NCI-H2171 treated with DMSO at 0.1 percent for 48 hours (cell line): ENCODE data around the gene LUZP2.
"Not testable (repeated sequence)": the region's sequence is repeated elsewhere in the genome, so short reads cannot be mapped to it uniquely, and the experiment has no call there.

Experiments used
- DNase-seq: peaks from one replicate; lab custom pipeline; 2025; lab: John Stamatoyannopoulos, UW

LUZP2 gene

DNA sequence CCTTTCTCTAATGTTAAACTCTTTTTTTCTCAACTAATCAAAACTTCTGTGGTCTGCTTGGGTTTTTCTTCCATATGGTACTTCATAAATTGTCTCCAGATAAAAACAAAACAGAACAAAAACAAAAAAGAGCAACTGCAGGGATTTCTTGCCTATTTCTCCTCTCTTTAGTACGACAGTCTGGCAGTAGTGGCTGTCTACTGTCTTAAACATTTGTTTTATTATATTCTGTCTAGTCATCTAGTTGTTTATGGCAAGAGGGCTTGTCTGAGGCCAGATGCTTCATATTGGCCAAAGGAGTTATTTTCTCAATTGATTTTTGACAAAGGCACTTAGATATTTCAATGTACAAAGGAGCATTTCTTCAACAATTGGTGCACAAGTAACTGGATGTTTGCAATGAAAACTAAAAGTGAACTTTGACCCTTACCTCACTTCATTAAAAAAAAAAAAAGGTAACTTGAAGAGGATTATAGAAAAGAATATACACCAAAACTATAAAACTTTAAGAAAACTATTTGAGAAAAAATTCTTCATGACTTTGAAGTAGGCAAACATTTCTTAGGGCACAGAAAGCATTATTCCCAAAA, 404.2 kb downstream of the LUZP2 start:
- DNase-seq = no peak

DNA sequence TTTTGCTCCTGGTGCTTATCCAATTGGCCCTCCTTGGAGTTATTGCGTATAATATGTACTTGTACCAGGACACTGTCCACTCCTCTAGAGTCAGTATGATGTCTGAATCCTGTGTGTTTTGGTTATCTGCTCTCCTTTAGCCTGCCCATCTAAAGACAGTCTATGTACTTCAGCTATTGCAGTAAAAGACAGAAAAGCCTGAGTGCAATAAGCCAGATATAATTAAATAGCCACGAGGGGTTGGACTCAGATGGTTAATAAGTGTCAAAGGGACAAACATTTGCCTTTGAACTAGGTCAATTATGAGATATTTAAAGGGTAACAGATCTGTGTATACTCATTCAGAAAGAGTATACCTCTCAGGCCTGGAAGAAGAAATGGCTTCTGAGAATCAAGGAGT, 406.7 kb downstream of the LUZP2 start:
- DNase-seq = no peak

DNA sequence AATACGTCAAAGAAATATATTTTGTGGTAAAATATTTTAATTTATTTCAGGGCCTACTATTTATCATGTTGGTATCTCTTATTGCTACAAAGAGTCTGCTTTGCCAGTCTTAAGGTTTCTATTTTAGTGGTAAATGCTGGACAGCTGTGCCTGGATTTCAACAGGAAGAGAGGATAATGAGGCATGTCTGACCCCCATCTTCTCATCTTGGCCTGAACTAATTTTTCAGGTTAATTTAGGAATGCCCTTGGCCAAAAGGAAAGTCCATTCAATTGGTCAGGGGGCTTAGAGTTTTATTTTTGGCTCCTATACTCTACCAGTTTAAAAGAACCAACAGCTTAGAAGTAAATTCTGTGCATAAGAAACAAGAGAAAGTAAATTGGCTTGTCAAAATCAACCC, 428.2 kb downstream of the LUZP2 start:
- no peak for DNase-seq

DNA sequence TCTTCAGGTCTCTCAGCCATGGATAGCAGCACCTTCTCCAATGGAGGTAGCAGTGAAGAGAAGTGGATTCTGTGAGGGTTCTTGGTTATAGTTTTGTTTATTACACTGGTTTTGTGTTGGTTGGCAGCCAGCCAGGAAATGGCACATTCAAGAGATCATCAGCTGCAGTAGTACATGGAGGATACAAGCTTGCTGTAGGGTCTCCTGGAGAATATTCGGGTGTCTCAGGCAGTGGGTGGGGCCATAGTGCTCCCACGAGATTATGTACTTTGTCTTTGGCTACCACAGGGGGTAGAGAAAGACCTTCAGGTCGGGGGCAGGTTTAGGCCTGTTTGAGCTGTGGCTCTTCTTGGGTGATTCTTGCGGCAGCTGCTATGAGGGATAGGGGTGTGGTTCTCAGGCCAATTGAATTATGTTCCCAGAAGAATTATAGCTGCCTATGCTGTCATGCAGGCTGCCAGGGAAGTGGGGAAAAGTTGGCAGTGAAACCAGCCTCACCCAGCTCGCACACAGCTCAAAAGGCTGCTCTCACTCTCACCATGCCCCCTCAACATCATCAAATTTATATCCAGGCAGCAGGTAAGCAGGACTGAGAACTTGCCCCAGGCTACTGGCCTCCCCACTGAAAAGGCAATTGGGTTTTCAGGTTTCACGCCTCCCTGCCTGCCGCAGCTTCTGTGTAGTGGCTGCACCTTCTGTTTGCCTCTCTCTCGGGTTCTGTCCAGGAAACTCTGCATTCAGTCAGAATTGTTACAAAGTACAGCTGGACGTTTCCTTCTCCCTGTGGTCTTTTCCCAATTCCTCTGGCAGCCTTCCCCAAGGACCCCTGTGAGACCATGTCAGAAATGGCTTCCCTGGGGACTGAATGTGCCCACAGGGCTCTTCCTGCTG, 435.5 kb downstream of the LUZP2 start:
- no peak for DNase-seq

DNA sequence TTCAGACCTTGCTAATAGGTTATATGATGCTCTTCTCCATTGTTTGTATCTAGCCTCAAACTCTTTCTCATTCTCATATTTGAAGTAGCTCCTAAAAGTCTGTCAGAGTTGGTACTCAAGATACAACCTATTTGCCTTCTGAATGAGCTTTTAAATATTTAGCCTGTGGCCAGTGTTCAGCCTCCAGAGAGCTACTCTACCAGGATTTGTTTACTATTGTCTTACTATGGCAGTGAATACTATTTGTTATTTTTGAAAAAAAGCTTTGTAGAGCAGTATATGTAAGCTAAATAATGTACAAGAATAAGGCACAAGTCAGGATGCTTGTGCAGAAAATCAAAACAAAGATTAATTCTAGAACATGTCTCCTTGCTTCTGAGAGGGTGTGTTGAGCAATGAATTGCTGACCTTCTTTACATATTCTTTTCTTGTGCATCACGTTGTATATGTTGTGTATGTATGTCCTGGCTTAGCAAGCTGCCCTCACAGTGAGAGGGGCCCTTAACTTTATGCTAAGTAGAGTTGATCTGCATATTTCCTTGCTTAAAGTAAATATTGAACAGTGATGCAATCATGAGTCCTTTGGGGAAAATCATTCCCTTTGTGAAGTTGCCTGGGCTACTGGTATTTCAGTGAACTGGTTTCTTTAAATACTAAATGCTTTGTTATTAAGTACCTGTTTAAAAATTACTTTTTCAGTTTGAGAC, 438.0 kb downstream of the LUZP2 start:
- no peak for DNase-seq

DNA sequence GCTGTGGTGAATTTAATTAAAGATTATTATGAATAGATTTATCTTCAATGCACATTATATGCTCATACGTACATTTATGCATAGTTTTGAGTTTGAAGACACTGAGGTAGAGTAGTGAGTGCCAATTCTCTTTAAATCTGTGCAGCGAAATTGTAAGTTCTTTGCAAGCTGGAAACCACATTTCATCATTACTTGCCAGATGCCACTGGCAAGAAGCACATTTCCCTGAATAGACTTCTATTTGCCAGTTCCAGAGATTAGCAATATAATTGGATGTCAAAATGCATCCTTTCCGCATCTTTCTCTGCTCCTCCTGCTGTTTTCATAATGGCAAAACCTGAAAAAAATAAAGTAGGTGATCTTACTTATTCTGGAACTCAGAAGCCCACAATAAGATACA, 448.0 kb downstream of the LUZP2 start:
- no peak for DNase-seq

DNA sequence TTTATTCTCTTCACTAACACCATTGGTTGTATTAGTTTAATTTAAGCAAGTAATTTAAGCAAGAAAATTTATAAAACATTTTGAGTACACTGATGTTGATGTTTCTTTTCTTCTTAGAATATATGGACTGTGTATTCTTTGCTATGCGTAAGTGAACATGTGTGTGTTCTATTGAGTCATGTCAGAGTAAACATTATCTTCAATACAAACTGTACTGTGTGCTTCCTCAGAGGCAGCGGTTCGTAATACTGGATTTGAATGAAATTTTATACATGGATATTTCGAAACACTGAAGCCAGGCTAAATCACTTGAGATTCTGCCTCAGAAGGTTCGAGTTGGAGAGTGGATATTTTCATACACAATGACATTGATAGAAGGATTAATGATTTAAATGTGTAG, 452.6 kb downstream of the LUZP2 start:
- no peak for DNase-seq

DNA sequence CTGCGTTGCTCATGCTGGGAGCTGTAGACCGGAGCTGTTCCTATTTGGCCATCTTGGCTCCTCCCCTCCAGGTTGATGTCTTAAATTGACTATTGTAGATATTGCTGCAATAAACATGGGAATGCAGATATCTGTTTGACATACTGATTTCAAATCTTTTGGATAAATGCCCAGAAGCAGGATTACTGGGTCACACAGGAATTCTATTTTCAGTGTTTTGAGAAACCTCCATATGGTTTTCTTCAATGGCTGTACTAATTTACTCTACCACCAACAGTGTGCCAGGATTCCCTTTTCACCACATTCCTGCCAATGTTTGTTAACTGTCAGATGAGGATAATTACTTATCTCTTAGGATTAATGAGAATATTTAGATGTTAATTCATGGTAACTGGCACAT, 467.0 kb downstream of the LUZP2 start:
- peak; percentile 30 for DNase-seq

DNA sequence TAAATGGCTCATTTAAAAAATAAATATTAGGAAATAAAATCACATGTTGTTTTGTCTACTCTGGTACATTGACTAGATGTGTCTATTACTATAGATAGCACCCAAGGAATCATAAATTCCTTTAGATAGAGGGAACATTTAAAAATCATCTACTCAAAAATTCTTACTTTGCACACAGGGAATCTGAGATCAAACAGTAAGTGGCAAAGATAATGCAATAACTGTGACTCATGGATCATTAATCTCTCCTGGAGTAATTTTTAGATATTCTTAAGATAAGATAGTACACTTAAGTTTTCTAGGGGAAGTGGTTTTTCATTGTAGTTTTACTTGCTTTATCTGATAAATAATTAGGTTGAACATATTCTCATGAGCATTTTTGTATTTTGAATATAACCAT, 468.9 kb downstream of the LUZP2 start:
- no peak for DNase-seq

DNA sequence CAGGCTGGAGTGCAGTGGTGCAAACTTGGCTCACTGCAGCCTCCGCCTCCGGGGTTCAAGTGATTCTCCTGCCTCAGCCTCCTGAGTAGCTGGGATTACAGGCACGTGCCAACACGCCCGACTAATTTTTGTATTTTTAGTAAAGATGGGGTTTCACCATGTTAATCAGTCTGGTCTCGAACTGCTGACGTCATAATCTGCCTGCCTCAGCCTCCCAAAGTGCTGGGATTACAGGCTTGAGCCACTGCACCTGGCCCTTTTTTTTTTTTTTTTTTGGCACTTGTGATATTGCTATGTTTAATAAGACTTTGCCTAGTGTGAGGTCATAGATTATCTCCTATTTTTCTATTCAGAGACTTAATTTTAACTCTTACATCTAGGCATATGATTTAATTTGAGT, 497.1 kb downstream of the LUZP2 start:
- DNase-seq = not testable (repeated sequence)

DNA sequence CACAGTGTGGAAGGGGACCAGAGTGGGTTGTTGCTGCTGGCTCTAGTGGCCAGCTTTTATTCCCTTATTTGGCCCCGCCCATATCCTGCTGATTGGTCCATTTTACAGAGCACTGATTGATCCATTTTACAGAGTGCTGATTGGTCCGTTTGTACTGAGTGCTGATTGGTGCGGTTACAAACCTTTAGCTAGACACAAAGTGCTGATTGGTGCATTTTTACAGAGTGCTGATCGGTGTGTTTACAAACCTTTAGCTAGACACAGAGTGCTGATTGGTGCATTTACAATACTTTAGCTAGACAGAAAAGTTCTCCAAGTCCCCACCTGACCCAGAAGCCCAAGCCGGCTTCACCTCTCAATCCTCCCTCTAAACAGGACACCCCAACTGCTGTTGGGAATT, 503.1 kb downstream of the LUZP2 start:
- not testable (repeated sequence) for DNase-seq

DNA sequence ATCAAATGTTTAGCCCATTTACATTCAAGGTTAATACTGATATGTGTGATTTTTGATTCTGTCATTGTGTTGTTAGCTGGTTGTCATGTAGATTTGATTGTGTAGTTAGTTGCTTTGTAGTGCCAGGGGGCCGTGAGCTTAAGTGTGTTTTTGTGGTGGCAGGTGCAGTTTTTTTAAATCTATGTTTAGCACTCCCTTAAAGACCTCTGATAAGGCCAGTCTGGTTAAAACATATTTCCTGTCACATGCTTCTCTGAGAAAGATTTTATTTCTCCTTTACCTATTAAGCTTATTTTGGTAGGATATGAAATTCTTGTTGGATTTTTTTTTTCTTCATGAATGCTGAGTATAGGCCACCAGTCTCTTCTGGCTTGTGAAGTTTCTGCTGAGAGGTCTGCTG, 540.6 kb downstream of the LUZP2 start:
- no peak for DNase-seq

DNA sequence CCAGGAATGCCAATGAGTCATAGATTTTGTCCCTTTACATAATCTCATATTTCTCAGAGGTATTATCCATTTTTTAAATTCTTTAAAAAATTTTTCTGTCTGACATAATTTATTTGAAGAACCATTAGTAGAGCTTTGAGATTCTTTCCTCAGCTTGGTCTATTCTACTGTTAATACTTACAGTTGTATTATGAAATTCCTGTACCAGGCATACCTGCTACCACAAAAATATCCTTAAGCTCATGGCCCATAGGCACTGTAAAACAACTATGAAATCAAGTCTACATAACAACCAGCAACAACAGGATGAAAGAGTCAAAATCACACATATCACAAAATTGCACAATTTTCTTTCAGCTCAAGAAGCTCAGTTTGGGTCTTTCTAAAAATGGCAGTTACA, 541.3 kb downstream of the LUZP2 start:
- DNase-seq = no peak

DNA sequence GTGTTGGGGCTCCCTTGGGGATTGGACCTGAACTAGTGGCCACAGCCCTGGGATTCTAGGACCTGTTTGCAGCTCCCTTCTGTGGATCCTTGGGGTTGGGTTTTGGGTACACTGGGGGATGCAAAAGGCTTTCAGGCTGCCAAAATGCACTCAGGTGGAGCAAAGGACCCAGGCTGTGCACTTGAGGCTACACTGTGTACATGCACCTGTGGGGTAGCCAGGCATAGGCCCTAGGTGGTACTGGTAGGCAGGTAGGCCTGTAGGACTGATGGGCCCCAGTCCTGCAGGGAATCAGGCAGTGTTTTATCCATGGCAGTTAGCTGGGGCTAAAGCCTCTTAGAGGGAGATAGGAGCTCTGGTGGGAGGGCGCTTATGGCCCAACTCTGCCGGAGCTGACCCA, 542.3 kb downstream of the LUZP2 start:
- DNase-seq = no peak

DNA sequence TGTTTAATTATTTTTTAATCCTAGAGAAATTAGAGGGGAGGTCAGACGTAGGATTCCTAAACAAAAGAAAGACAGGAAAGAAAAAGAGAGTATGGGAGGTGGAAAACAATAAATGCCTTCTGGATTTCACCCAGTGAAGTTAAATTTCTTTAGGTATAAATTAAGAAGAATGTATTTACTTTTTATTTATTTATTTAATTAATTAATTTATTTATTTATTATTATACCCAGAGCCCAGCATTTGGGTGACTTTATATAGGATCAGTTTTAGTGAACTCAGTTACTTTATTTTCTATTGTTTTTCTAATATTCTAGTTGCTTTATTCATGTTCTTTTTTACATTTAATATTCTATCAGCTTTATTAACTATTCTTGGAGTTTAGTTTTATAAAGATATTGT, 551.8 kb downstream of the LUZP2 start:
- DNase-seq = no peak

DNA sequence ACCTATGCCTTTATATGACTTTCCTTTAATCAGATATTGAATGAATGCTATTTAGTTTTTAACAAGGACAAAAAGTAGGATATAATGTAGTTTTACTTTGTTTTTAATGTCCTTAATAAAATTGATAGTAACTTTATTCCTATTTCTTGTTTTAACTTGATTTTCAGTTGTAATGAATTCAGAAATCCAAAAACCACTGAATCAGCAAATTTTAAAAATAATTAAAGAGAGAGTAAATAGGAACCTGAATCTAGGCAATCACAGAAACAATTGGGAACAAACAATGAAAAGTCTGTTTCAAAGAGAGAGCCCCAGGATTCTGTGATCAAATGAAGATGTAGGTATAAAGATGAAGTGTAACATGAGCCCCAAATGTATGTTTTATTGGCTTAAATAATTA, 556.0 kb downstream of the LUZP2 start:
- DNase-seq = no peak

DNA sequence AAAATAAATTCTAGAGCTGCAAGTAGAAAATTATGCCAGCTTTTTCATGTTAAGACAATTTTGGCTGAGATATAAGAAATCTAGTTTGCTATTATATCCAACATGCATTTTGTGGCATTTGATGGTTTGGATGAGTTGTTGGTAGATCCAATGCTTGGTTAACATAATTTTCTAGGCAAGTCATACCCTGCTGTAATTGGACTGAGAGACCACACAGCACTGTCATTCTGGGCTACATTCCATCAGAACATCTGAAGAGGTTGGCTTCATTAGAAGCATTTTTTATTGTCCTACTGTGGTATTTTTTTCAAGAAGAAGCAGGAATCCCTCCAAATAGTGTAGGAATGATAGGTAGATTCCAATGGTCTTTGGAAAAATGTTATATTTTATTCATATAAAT, 561.0 kb downstream of the LUZP2 start:
- DNase-seq = no peak

DNA sequence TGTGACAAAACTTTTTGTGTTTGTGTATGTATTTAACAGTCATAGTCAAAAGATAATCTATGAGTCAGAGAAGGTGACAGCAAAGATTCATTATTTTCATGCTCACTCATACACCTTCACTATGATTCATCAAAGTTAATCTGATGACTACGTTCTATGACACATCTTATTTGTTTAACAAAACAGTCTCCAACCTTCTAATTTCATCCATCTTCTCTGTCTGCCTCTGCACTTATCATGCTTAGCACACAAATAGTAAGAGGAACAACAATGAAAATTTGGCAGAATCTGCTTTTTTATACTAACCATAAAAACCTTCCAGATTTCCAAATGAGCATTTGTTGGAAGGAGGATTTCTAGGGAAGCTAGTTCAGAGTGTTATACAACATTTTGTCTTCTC, 568.9 kb downstream of the LUZP2 start:
- DNase-seq = no peak

DNA sequence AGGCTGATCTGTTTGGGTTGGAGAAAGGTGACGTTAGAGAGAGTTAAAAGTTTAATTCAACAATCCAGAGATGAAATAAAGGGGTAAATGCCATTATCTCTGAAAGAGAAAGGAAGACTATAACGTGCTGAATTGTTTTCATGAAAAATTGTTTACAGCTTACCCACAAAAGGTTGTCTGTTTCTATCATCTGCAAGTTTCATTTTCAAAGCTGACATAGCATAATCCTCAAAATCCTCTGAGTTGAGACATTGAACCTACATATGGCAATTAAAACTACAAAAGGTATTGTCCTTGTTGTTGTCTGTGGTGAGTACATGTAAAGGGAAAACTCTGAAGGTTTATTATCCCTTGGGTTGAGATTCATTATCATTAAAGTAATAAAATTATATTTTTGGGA, 569.9 kb downstream of the LUZP2 start:
- DNase-seq = no peak

DNA sequence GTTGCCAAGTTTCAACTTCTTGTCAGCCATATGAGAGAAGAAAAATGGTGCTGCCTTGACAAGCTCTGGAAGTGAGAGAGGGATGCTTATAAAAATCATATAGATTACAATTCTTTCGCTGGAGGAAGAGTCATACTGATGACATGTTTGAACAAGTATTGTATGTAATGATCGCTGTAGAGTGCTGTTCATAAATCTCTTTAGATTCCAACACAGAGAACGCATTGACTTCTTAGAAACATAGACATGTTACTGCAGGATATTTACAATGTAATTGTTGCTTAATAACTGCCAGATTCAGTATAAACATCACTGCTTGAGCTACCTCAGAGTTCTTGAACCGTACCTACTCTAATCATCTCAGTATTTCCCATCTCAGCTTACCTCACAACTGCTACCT, 571.6 kb downstream of the LUZP2 start:
- DNase-seq = no peak

DNA sequence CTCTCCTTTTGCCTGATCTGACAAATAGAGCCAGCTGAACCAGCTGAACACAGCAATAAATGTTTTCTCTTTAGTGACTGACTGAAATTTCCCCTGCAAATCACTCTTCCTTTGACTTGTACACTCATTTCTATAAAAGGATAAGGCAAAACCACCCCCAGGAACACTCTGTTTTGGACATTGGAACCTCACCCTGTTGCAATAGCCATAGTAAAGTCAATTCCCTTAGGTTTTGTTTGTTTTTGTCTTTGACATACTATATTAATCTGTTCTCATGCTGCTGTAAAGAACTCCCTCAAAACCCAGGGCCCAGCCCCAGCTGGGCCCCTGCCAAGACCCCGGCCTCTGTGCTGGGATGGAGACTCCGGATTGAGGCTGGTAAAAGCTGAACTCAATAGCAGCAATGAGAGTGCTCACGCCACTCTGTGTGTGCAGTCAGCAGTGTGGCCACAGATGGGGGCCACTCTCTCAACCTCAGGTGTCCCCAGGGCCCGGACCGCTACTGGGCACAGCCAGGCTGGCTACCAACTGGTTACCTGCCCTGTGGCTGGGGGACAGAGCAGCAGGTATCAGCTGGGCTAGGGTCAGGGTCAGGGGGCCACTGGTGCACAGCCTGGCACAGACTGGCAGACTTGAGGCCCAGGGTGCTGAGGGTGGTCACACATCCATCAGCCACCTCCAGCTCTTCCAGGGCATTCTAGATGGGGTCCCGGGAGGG, 597.4 kb downstream of the LUZP2 start:
- DNase-seq = no peak

DNA sequence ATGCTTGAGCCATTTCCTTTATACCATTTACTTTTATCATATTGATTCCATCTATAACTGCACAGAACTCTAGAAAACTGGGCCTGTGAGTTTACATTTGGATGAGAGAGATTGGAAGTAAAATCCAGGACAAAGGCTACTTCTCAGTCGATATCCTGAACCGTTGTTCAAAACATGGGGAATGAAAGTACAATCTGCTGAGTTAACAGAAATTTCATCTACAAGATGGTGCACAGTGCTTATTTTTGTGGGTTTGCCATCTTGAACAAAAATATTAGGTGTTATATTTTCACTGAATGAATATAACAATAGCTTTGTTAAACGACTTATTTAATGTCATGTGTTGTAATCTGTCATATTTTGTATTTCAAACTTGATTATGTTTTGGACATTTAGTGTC, 622.6 kb downstream of the LUZP2 start:
- no peak for DNase-seq
